Measurements from ENCODE around the gene AKAP5. TPM values are rescaled to one million over a fixed set of nuclear protein-coding genes. Genes with fewer than 3 reads are reported as not detected.

Gene AKAP5
- total RNA-seq, 1 donor from 2014 or later = 0.19 TPM

DNA sequence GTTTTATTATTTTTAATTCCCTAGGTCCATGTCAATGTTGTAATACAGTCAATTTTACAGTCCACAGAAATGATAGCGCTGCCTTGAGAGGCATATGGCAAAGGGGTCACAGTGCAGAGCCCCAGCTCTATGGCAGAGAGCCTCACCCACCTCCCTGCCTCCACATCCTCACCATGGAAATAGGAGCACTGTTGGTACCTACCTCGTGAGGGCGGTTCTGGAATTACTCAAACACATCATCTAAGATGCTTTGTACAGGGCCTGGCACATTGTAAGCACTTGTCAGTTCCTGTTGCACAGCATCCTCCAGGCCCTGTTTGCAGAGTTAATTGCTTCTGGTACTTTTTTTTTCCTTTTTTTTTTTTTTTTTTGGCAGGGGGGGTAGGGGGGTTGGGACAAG is 4.1 kb upstream of the AKAP5 start:
- no peak for DNase-seq
- H3K27ac ChIP-seq (replicated peaks) = no peak overlapping the region
- H3K9me3 ChIP-seq (replicated peaks) = no peaks in the 10 kb centered on the region
- H3K4me1 ChIP-seq = peaks cover 14% of the 10 kb centered on the region
- no peaks in the 10 kb centered on the region for H3K27me3 ChIP-seq (ENCODE audit: low read depth)
- peaks cover 13% of the 10 kb centered on the region for H3K36me3 ChIP-seq
- TF ChIP-seq, protein P1, sequence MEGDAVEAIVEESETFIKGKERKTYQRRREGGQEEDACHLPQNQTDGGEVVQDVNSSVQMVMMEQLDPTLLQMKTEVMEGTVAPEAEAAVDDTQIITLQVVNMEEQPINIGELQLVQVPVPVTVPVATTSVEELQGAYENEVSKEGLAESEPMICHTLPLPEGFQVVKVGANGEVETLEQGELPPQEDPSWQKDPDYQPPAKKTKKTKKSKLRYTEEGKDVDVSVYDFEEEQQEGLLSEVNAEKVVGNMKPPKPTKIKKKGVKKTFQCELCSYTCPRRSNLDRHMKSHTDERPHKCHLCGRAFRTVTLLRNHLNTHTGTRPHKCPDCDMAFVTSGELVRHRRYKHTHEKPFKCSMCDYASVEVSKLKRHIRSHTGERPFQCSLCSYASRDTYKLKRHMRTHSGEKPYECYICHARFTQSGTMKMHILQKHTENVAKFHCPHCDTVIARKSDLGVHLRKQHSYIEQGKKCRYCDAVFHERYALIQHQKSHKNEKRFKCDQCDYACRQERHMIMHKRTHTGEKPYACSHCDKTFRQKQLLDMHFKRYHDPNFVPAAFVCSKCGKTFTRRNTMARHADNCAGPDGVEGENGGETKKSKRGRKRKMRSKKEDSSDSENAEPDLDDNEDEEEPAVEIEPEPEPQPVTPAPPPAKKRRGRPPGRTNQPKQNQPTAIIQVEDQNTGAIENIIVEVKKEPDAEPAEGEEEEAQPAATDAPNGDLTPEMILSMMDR (IDR thresholded peaks at IDR 0.05; ENCODE audit: borderline replicate concordance) = no peak
- H3K4me3 ChIP-seq = no peak overlapping the region
- intact Hi-C loops (cut with micrococcal nuclease) = no loop called here

DNA sequence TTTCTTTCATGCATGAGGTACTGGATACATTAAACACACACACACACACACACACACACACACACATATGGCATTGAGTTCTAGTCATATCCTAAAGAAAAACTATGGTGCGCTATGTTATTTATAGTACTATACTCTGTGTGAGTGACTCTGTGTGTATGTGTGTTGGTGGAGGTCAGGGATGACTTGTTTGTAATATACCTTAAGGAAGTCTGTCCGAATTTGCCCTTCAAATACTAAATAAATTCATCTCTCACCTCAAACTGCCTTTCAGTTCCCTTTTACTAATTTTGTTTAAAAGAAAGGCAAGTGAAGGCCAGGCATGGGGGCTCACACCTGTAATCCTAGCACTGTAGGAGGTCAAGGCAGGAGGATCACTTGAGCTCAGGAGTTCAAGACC is 2.1 kb upstream of the AKAP5 start:
- intact Hi-C loops (cut with micrococcal nuclease) = no loop called here
- H3K9me3 ChIP-seq (replicated peaks) = no peaks in the 10 kb centered on the region
- H3K27ac ChIP-seq (replicated peaks) = no peak overlapping the region
- DNase-seq = no peak
- H3K4me3 ChIP-seq = no peak overlapping the region
- H3K4me1 ChIP-seq = peaks cover 17% of the 10 kb centered on the region
- TF ChIP-seq, protein P1 (IDR thresholded peaks at IDR 0.05; ENCODE audit: borderline replicate concordance) = no peak
- no peaks in the 10 kb centered on the region for H3K27me3 ChIP-seq (ENCODE audit: low read depth)
- peaks cover 7% of the 10 kb centered on the region for H3K36me3 ChIP-seq

DNA sequence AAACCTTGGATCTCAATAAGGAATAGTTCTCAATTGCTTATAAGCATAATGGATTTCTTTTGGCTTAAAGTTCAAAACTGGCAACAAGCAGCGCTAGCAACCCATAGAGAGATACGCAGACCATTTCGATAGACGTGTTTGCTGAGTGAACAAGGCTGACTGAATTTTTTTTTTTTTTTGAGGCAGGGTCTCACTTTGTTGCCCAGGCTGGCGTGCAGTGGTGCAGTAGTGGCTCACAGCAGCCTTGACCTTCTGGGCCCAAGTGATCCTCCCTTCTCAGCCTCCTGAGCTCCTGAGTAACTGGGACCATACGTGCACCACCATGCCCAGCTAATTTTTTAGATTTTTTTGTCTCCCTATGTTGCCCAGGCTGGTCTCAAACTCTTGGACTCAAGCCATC is 1.4 kb upstream of the AKAP5 start:
- H3K36me3 ChIP-seq = peaks cover 7% of the 10 kb centered on the region
- no peak for DNase-seq
- intact Hi-C loops (cut with micrococcal nuclease) = no loop called here
- H3K27ac ChIP-seq (replicated peaks) = no peak overlapping the region
- H3K4me3 ChIP-seq = no peak overlapping the region
- no peaks in the 10 kb centered on the region for H3K27me3 ChIP-seq (ENCODE audit: low read depth)
- peaks cover 17% of the 10 kb centered on the region for H3K4me1 ChIP-seq
- TF ChIP-seq, protein P1 (IDR thresholded peaks at IDR 0.05; ENCODE audit: borderline replicate concordance) = no peak
- H3K9me3 ChIP-seq (replicated peaks) = no peaks in the 10 kb centered on the region

DNA sequence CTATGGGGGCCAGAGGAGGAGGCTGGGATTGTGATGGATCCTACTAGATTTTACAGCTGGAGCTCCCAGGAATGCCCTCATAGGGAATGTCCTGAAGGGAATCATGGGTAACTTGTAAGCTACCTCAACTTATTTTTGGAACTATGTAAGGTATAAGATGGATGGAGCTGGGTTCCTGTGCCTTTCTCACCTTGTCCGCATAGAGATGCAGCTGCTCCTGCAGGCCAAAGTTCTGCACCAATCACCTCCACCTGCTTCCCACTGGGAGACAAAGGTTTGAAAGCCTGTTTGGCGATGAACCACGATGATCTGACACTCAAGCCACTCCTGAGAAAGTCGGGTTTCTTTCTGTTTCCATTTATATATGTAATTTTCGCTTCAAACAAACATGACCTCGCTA is 648 bp upstream of the AKAP5 start:
- intact Hi-C loops (cut with micrococcal nuclease) = no loop called here
- Histone ChIP-seq H3K27ac (replicated peaks) (no peak overlapping the region), H3K9me3 (replicated peaks) (no peaks in the 10 kb centered on the region), H3K4me1 (peaks cover 17% of the 10 kb centered on the region), H3K4me3 (peak overlapping the region; percentile 84), H3K27me3 (ENCODE audit: low read depth) (no peaks in the 10 kb centered on the region), H3K36me3 (peaks cover 5% of the 10 kb centered on the region)
- TF ChIP-seq, protein P1 (IDR thresholded peaks at IDR 0.05; ENCODE audit: borderline replicate concordance) = no peak
- DNase-seq = no peak

DNA sequence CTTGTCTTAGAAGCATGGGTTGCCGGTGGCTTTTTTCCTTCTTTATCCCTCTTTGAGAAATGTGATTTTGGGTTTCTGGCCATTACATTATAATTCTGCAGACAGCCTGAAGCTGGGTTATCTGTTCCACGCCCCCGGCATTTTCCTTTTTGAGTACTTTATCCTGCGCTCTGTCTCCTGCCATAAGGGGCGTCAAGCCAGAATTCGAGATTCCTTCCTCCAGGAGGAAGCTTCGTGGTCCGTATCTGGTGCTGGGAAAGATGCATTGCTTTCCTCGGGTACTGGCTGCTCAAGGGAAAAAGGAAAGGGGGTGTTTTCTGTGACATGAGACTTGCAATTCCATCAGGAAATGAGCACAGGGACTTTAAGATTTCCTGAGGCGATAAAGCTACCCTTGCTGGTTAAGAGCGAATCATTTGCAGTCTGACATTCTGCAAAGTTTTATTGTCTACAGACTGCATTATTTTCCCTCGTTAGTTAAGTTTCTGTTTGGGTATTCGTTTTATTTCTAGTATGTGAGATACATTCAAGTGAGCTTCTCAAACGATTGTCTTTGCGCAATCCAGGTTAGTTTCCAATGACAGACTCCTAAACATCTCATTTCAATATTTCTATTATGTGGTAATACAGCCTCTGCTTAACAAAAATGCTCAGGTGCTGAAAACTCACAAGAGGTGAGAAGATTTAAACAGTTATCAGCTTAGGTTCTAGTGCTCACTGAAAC is 694 bp downstream of the AKAP5 start:
- Histone ChIP-seq H3K9me3 (replicated peaks) (no peaks in the 10 kb centered on the region), H3K27me3 (ENCODE audit: low read depth) (no peaks in the 10 kb centered on the region), H3K4me1 (peaks cover 17% of the 10 kb centered on the region), H3K27ac (replicated peaks) (peak overlapping the region; percentile 40), H3K36me3 (no peaks in the 10 kb centered on the region), H3K4me3 (peak overlapping the region; percentile 84)
- no peak for DNase-seq
- intact Hi-C loops (cut with micrococcal nuclease) = no loop called here
- TF ChIP-seq, protein P1 (IDR thresholded peaks at IDR 0.05; ENCODE audit: borderline replicate concordance) = no peak
